GM23338 (cell line): ENCODE measurements around the gene MMD. TPM values are rescaled to one million over a fixed set of nuclear protein-coding genes. Genes with fewer than 3 reads are reported as not detected.

Experiments used
- ATAC-seq: fragments of 200-7000 bp; cut with Tn5 transposase; 3 replicates; pipeline ENCODE4 v1.9.1; 2020
- DNase-seq: peaks from one replicate; pipeline ENCODE4 v3.0.0-alpha.2; 2015; ENCODE audit warnings: low spot score
- H2AFZ ChIP-seq: fragments of 200-600 bp; sonication (generic); 2 replicates; pipeline ENCODE4 v1.8.0; 2016; ENCODE audit warnings: antibody characterized with exemption, mild to moderate bottlenecking, moderate library complexity
- H3F3A ChIP-seq: fragments of 200-600 bp; sonication (generic); replicated peaks from 2 replicates; pipeline ENCODE4 v1.8.0; 2017; ENCODE audit warnings: antibody characterized with exemption, mixed run types, low read depth
- H3K27ac ChIP-seq: fragments of 200-600 bp; sonication (generic); 2 replicates; pipeline ENCODE4 v1.6.1; 2016; ENCODE audit warnings: low read depth
- H3K27me3 ChIP-seq: fragments of 200-600 bp; sonication (generic); 2 replicates; pipeline ENCODE4 v1.8.0; 2016; ENCODE audit warnings: mild to moderate bottlenecking, mixed run types, moderate library complexity; ENCODE audit not compliant: insufficient read depth
- H3K36me3 ChIP-seq: fragments of 200-600 bp; sonication (generic); 2 replicates; pipeline ENCODE4 v1.8.0; 2016; ENCODE audit warnings: mild to moderate bottlenecking; ENCODE audit not compliant: insufficient read depth
- H3K4me1 ChIP-seq: fragments of 200-600 bp; sonication (generic); 2 replicates; pipeline ENCODE4 v1.8.0; 2016; ENCODE audit warnings: mild to moderate bottlenecking, moderate library complexity; ENCODE audit not compliant: insufficient read depth
- H3K4me2 ChIP-seq: fragments of 200-600 bp; sonication (generic); 2 replicates; pipeline ENCODE4 v1.7.1; 2017; ENCODE audit warnings: mixed run types
- H3K4me3 ChIP-seq: fragments of 200-600 bp; sonication (generic); 2 replicates; pipeline ENCODE4 v1.6.1; 2016; ENCODE audit warnings: mixed run types
- H3K79me2 ChIP-seq: fragments of 200-600 bp; sonication (generic); replicated peaks from 2 replicates; pipeline ENCODE4 v1.8.0; 2017; ENCODE audit warnings: mild to moderate bottlenecking; ENCODE audit not compliant: insufficient read depth
- H3K9me2 ChIP-seq: fragments of 200-600 bp; sonication (generic); 2 replicates; pipeline ENCODE4 v1.8.0; 2017; ENCODE audit not compliant: insufficient read depth
- H4K20me1 ChIP-seq: fragments of 200-600 bp; sonication (generic); replicated peaks from 2 replicates; pipeline ENCODE4 v1.8.0; 2017; ENCODE audit warnings: mild to moderate bottlenecking; ENCODE audit not compliant: insufficient read depth
- H3K27ac Mint-ChIP-seq: 2 replicates; pipeline ENCODE4 v1.8.0; 2020; ENCODE audit warnings: inconsistent platforms, mild to moderate bottlenecking, moderate library complexity, mixed read lengths
- H3K27me3 Mint-ChIP-seq: 3 replicates; pipeline ENCODE4 v1.8.0; 2022; ENCODE audit warnings: low read depth, mild to moderate bottlenecking, moderate library complexity, mixed read lengths, inconsistent platforms; ENCODE audit not compliant: insufficient read depth, poor library complexity
- H3K36me3 Mint-ChIP-seq: 3 replicates; pipeline ENCODE4 v1.8.0; 2021; ENCODE audit warnings: low read depth, mild to moderate bottlenecking, inconsistent platforms, moderate library complexity, mixed read lengths
- H3K4me1 Mint-ChIP-seq: 3 replicates; pipeline ENCODE4 v1.8.0; 2020; ENCODE audit warnings: mild to moderate bottlenecking, inconsistent platforms, mixed read lengths
- H3K4me3 Mint-ChIP-seq: 3 replicates; pipeline ENCODE4 v1.8.0; 2021; ENCODE audit warnings: moderate library complexity, mild to moderate bottlenecking, inconsistent platforms, mixed read lengths
- H3K9me3 Mint-ChIP-seq: 3 replicates; pipeline ENCODE4 v1.8.0; 2020; ENCODE audit warnings: moderate library complexity, mild to moderate bottlenecking, inconsistent platforms, mixed read lengths
- CREB1 ChIP-seq: fragments of 250-450 bp; sonication (Bioruptor Pico); IDR thresholded peaks from 2 replicates; pipeline ENCODE4 v1.5.0; 2020; ENCODE audit warnings: low read depth, mild to moderate bottlenecking, moderate library complexity
- EZH2 ChIP-seq: fragments of 200-600 bp; sonication (generic); IDR thresholded peaks from one replicate; pipeline ENCODE4 v1.8.0; 2017; ENCODE audit warnings: antibody characterized with exemption, mild to moderate bottlenecking, low read depth; ENCODE audit not compliant: unreplicated experiment
- EZH2phosphoT487 ChIP-seq: fragments of 200-600 bp; sonication (generic); IDR thresholded peaks from one replicate; pipeline ENCODE4 v1.8.1; 2018; ENCODE audit warnings: antibody characterized with exemption; ENCODE audit not compliant: unreplicated experiment
- JUNB ChIP-seq: IDR thresholded peaks from one replicate; pipeline ENCODE4 v1.6.1; 2016; ENCODE audit warnings: antibody characterized with exemption; ENCODE audit not compliant: unreplicated experiment
- NANOG ChIP-seq: IDR thresholded peaks from 2 replicates; pipeline ENCODE4 v1.6.1; 2016; ENCODE audit warnings: antibody characterized with exemption, borderline replicate concordance
- POLR2AphosphoS5 ChIP-seq: IDR thresholded peaks from 2 replicates; pipeline ENCODE4 v1.6.1; 2016; ENCODE audit warnings: antibody characterized with exemption, low read depth
- ZNF114 ChIP-seq: fragments of 250-450 bp; sonication (Bioruptor Pico); IDR thresholded peaks from 2 replicates; pipeline ENCODE4 v1.5.0; 2020; ENCODE audit warnings: mild to moderate bottlenecking, moderate library complexity
- ZNF331 ChIP-seq: fragments of 250-450 bp; sonication (Bioruptor Pico); IDR thresholded peaks from 2 replicates; pipeline ENCODE4 v1.5.0; 2020; ENCODE audit warnings: low read depth, mild to moderate bottlenecking, moderate library complexity
- long read RNA-seq: library from polyadenylated mRNA; unstranded; transcript quantifications from one replicate; pipeline ENCODE4 v2.0.0, GENCODE V29; 2020; ENCODE audit not compliant: unreplicated experiment
- polyA plus RNA-seq: library from polyadenylated mRNA; unstranded; fragments of >200 nt; fragmentation: Nextera tagmentation; extraction: Ambion mirVana; gene quantifications from 2 replicates; pipeline ENCODE4 v1.2.1, GENCODE V29; 2016
- total RNA-seq: library from RNA; depleted of rRNA; stranded (reverse); fragments of >200 nt; shearing (Covaris generic); gene quantifications from 2 replicates; pipeline ENCODE4 v1.2.3, GENCODE V29; 2014; rRNA removed
- TF ChIP-seq, protein P1 (sequence below): fragments of 250-450 bp; sonication (Bioruptor Pico); IDR thresholded peaks from 2 replicates; pipeline ENCODE4 v1.5.0; 2020; ENCODE audit warnings: mild to moderate bottlenecking, moderate library complexity
- TF ChIP-seq, protein P2 (sequence below), 2 experiments: fragments of 200-600 bp in 1 of 2; sonication (generic) in 1 of 2; conservative IDR thresholded peaks; 2 replicates each; pipeline versions ENCODE4 v1.5.1 to v1.6.1; 2016 to 2017; ENCODE audit warnings: antibody characterized with exemption in 2 of 2, low read depth in 2 of 2, mild to moderate bottlenecking in 2 of 2, moderate library complexity in 1 of 2
- TF ChIP-seq, protein P3 (sequence below): IDR thresholded peaks from one replicate; pipeline ENCODE4 v1.6.1; 2018; ENCODE audit warnings: antibody characterized with exemption; ENCODE audit not compliant: unreplicated experiment
- TF ChIP-seq, protein P4 (sequence below): IDR thresholded peaks from 2 replicates; pipeline ENCODE4 v1.6.1; 2016; ENCODE audit warnings: antibody characterized with exemption

Gene MMD, protein sequence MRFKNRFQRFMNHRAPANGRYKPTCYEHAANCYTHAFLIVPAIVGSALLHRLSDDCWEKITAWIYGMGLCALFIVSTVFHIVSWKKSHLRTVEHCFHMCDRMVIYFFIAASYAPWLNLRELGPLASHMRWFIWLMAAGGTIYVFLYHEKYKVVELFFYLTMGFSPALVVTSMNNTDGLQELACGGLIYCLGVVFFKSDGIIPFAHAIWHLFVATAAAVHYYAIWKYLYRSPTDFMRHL
- total RNA-seq = 47.0 and 54.8 TPM in 2 replicates
- 40.0 and 46.4 TPM in 2 replicates for polyA plus RNA-seq
- long read RNA-seq, partial matches to known transcripts = 1 of 10 reads
- long read RNA-seq, other reads (novel, unspliced or antisense) = 2 of 10 reads

DNA sequence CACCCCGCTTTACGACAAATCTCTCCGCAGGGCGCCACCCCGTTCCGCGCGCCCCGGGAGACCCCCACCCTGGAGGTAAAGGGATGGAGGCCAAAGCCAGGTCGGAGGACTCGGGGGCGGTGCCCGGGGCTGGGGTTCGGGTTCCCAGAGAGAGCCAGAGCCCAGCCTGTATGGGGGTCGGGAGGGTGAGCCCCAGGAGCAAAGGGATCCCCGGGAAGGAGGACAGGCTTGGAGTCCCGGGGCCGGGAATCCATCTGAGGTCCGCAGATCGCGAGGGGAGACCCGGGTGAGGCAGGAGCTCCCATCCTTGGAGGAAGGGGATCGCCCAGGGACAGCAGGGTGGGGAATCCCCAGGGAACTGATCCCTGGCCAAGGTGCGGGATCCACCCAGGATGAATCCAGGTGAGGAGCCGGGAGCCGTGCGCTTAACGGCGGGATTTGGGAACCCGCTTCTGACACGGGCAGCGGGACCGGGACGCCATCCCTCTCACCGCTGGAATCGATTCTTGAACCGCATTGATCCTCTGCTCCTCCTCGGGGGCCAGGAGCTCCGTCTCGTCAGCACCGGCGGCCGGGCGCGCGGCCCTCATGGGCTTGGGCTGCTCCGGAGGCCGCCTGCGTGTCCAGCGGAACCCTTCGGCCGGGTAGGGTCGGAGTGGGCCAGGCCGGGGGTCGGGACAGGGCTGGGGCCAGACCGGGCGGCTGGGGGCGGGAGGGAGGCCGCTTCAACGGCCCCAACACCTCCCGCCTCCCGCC, at the start of gene MMD:
Gene MMD (minus strand): TSS at position 657 of the 756 bp plus-strand sequence. CDS start 140 bp downstream, at position 517.
- H3K27me3 Mint-ChIP-seq = peaks cover 2% of the 10 kb centered on the region
- Histone ChIP-seq H3K79me2 (peaks cover 47% of the 10 kb centered on the region), H3K36me3 (no peaks in the 10 kb centered on the region), H3K4me2 (peak within 1 kb of the TSS; percentile 94), H3K9me2 (no peaks in the 10 kb centered on the region), H3K4me3 (peak within 1 kb of the TSS; percentile 95), H3F3A (no peaks in the 10 kb centered on the region), H3K4me1 (peaks cover 8% of the 10 kb centered on the region), H3K27me3 (no peaks in the 10 kb centered on the region), H2AFZ (peak within 1 kb of the TSS; percentile 89), H4K20me1 (peaks cover 6% of the 10 kb centered on the region), H3K27ac (peak within 1 kb of the TSS; percentile 83; the same call in 1 of the 2 replicates)
- H3K9me3 Mint-ChIP-seq = no peaks in the 10 kb centered on the region
- peaks cover 22% of the 10 kb centered on the region for H3K4me1 Mint-ChIP-seq
- peak within 1 kb of the TSS; percentile 71; the same call in 1 of the 2 replicates for H3K27ac Mint-ChIP-seq
- peaks cover 14% of the 10 kb centered on the region for H3K36me3 Mint-ChIP-seq
- ATAC-seq = peak; percentile 54
- peak within 1 kb of the TSS; percentile 88 for H3K4me3 Mint-ChIP-seq
- DNase-seq = peak; percentile 51
- TF ChIP-seq EZH2phosphoT487 (no peak), JUNB (no peak), NANOG (no peak), POLR2AphosphoS5 (no peak; the same call in 1 of the 2 replicates), ZNF331 (CRISPR knock-in tag) (no peak), EZH2 (no peak), ZNF114 (CRISPR knock-in tag) (no peak), CREB1 (CRISPR knock-in tag) (no peak)
- TF ChIP-seq, protein P1, sequence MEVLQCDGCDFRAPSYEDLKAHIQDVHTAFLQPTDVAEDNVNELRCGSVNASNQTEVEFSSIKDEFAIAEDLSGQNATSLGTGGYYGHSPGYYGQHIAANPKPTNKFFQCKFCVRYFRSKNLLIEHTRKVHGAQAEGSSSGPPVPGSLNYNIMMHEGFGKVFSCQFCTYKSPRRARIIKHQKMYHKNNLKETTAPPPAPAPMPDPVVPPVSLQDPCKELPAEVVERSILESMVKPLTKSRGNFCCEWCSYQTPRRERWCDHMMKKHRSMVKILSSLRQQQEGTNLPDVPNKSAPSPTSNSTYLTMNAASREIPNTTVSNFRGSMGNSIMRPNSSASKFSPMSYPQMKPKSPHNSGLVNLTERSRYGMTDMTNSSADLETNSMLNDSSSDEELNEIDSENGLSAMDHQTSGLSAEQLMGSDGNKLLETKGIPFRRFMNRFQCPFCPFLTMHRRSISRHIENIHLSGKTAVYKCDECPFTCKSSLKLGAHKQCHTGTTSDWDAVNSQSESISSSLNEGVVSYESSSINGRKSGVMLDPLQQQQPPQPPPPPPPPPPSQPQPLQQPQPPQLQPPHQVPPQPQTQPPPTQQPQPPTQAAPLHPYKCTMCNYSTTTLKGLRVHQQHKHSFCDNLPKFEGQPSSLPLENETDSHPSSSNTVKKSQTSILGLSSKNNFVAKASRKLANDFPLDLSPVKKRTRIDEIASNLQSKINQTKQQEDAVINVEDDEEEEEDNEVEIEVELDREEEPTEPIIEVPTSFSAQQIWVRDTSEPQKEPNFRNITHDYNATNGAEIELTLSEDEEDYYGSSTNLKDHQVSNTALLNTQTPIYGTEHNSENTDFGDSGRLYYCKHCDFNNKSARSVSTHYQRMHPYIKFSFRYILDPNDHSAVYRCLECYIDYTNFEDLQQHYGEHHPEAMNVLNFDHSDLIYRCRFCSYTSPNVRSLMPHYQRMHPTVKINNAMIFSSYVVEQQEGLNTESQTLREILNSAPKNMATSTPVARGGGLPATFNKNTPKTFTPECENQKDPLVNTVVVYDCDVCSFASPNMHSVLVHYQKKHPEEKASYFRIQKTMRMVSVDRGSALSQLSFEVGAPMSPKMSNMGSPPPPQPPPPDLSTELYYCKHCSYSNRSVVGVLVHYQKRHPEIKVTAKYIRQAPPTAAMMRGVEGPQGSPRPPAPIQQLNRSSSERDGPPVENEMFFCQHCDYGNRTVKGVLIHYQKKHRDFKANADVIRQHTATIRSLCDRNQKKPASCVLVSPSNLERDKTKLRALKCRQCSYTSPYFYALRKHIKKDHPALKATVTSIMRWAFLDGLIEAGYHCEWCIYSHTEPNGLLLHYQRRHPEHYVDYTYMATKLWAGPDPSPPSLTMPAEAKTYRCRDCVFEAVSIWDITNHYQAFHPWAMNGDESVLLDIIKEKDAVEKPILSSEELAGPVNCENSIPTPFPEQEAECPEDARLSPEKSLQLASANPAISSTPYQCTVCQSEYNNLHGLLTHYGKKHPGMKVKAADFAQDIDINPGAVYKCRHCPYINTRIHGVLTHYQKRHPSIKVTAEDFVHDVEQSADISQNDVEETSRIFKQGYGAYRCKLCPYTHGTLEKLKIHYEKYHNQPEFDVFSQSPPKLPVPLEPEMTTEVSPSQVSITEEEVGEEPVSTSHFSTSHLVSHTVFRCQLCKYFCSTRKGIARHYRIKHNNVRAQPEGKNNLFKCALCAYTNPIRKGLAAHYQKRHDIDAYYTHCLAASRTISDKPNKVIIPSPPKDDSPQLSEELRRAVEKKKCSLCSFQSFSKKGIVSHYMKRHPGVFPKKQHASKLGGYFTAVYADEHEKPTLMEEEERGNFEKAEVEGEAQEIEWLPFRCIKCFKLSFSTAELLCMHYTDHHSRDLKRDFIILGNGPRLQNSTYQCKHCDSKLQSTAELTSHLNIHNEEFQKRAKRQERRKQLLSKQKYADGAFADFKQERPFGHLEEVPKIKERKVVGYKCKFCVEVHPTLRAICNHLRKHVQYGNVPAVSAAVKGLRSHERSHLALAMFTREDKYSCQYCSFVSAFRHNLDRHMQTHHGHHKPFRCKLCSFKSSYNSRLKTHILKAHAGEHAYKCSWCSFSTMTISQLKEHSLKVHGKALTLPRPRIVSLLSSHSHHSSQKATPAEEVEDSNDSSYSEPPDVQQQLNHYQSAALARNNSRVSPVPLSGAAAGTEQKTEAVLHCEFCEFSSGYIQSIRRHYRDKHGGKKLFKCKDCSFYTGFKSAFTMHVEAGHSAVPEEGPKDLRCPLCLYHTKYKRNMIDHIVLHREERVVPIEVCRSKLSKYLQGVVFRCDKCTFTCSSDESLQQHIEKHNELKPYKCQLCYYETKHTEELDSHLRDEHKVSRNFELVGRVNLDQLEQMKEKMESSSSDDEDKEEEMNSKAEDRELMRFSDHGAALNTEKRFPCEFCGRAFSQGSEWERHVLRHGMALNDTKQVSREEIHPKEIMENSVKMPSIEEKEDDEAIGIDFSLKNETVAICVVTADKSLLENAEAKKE = no peak
- TF ChIP-seq, protein P2, sequence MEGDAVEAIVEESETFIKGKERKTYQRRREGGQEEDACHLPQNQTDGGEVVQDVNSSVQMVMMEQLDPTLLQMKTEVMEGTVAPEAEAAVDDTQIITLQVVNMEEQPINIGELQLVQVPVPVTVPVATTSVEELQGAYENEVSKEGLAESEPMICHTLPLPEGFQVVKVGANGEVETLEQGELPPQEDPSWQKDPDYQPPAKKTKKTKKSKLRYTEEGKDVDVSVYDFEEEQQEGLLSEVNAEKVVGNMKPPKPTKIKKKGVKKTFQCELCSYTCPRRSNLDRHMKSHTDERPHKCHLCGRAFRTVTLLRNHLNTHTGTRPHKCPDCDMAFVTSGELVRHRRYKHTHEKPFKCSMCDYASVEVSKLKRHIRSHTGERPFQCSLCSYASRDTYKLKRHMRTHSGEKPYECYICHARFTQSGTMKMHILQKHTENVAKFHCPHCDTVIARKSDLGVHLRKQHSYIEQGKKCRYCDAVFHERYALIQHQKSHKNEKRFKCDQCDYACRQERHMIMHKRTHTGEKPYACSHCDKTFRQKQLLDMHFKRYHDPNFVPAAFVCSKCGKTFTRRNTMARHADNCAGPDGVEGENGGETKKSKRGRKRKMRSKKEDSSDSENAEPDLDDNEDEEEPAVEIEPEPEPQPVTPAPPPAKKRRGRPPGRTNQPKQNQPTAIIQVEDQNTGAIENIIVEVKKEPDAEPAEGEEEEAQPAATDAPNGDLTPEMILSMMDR (conservative IDR thresholded peaks at IDR 0.05; ENCODE audit: low read depth in 2 of 2) = no peak
- TF ChIP-seq, protein P3, sequence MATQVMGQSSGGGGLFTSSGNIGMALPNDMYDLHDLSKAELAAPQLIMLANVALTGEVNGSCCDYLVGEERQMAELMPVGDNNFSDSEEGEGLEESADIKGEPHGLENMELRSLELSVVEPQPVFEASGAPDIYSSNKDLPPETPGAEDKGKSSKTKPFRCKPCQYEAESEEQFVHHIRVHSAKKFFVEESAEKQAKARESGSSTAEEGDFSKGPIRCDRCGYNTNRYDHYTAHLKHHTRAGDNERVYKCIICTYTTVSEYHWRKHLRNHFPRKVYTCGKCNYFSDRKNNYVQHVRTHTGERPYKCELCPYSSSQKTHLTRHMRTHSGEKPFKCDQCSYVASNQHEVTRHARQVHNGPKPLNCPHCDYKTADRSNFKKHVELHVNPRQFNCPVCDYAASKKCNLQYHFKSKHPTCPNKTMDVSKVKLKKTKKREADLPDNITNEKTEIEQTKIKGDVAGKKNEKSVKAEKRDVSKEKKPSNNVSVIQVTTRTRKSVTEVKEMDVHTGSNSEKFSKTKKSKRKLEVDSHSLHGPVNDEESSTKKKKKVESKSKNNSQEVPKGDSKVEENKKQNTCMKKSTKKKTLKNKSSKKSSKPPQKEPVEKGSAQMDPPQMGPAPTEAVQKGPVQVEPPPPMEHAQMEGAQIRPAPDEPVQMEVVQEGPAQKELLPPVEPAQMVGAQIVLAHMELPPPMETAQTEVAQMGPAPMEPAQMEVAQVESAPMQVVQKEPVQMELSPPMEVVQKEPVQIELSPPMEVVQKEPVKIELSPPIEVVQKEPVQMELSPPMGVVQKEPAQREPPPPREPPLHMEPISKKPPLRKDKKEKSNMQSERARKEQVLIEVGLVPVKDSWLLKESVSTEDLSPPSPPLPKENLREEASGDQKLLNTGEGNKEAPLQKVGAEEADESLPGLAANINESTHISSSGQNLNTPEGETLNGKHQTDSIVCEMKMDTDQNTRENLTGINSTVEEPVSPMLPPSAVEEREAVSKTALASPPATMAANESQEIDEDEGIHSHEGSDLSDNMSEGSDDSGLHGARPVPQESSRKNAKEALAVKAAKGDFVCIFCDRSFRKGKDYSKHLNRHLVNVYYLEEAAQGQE = no peak
- TF ChIP-seq, protein P4, sequence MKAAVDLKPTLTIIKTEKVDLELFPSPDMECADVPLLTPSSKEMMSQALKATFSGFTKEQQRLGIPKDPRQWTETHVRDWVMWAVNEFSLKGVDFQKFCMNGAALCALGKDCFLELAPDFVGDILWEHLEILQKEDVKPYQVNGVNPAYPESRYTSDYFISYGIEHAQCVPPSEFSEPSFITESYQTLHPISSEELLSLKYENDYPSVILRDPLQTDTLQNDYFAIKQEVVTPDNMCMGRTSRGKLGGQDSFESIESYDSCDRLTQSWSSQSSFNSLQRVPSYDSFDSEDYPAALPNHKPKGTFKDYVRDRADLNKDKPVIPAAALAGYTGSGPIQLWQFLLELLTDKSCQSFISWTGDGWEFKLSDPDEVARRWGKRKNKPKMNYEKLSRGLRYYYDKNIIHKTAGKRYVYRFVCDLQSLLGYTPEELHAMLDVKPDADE = no peak
